Liver (tissue), 9 donors: Measurements from ENCODE around the gene YPEL2. TPM values are rescaled to one million over a fixed set of nuclear protein-coding genes. Genes with fewer than 3 reads are reported as not detected.

Experiments
- DNase-seq: peaks from one replicate; pipeline ENCODE4 v3.0.0-alpha.2; 2017; ENCODE audit warnings: low spot score
- H3K27ac ChIP-seq, 2 donors: one replicate each; pipeline ENCODE4 v1.7.0; 2013; ENCODE audit warnings: inconsistent platforms in 2 of 2, low read length in 2 of 2, control low read depth in 1 of 2, low read depth in 1 of 2, mild to moderate bottlenecking in 1 of 2
- H3K27me3 ChIP-seq, 4 donors: one replicate each; pipeline versions ENCODE4 v1.6.1 to v1.7.0; 2013; ENCODE audit warnings: low read length in 3 of 4, inconsistent platforms in 1 of 4, mild to moderate bottlenecking in 1 of 4, moderate library complexity in 1 of 4; ENCODE audit not compliant: control insufficient read depth in 4 of 4, insufficient read depth in 4 of 4
- H3K36me3 ChIP-seq, 4 donors: one replicate each; pipeline versions ENCODE4 v1.6.1 to v1.7.0; 2013; ENCODE audit warnings: low read length in 3 of 4, mild to moderate bottlenecking in 3 of 4, low read depth in 1 of 4, moderate library complexity in 1 of 4; ENCODE audit not compliant: control insufficient read depth in 4 of 4, insufficient read depth in 3 of 4
- H3K4me1 ChIP-seq, 4 donors: one replicate each; pipeline versions ENCODE4 v1.6.1 to v1.7.0; 2013; ENCODE audit warnings: low read length in 3 of 4, mild to moderate bottlenecking in 3 of 4, moderate library complexity in 1 of 4; ENCODE audit not compliant: control insufficient read depth in 4 of 4, insufficient read depth in 4 of 4
- H3K4me3 ChIP-seq, 3 donors: one replicate each; pipeline versions ENCODE4 v1.6.1 to v1.7.0; 2013; ENCODE audit warnings: low read length in 3 of 3, control low read depth in 1 of 3, low read depth in 1 of 3, mild to moderate bottlenecking in 1 of 3
- H3K9ac ChIP-seq, 2 donors: one replicate each; pipeline ENCODE4 v1.7.0; 2013; ENCODE audit warnings: low read length in 2 of 2, mild to moderate bottlenecking in 2 of 2, moderate library complexity in 2 of 2, control low read depth in 1 of 2, low read depth in 1 of 2
- H3K9me3 ChIP-seq, 4 donors: one replicate each; pipeline versions ENCODE4 v1.6.1 to v1.7.0; 2013; ENCODE audit warnings: low read length in 3 of 4; ENCODE audit not compliant: control insufficient read depth in 4 of 4
- CTCF ChIP-seq: fragments of 150-350 bp; IDR thresholded peaks from 2 replicates; pipeline ENCODE4 v1.5.1; 2017; ENCODE audit warnings: improper control_type of control experiment, low read depth, low read length; ENCODE audit not compliant: missing input control
- EGR1 ChIP-seq, 2 donors: IDR thresholded peaks; 2 replicates each; pipeline ENCODE4 v1.6.1; 2016 to 2018; ENCODE audit warnings: antibody characterized with exemption in 2 of 2, low read depth in 2 of 2
- FOXA1 ChIP-seq: IDR thresholded peaks from 2 replicates; pipeline ENCODE4 v1.6.1; 2016; ENCODE audit warnings: antibody characterized with exemption
- FOXA2 ChIP-seq: IDR thresholded peaks from 2 replicates; pipeline ENCODE4 v1.6.1; 2016; ENCODE audit warnings: antibody characterized with exemption
- GABPA ChIP-seq, 2 donors: IDR thresholded peaks in 1 of 2; conservative IDR thresholded peaks in 1 of 2; 2 replicates each; pipeline ENCODE4 v1.6.1; 2016; ENCODE audit warnings: antibody characterized with exemption in 2 of 2, mild to moderate bottlenecking in 1 of 2, moderate library complexity in 1 of 2
- HNF4A ChIP-seq, 2 donors: conservative IDR thresholded peaks; 2 replicates each; pipeline ENCODE4 v1.6.1; 2016; ENCODE audit warnings: antibody characterized with exemption in 2 of 2, mild to moderate bottlenecking in 2 of 2
- HNF4G ChIP-seq: IDR thresholded peaks from 2 replicates; pipeline ENCODE4 v1.6.1; 2016; ENCODE audit warnings: antibody characterized with exemption
- MAX ChIP-seq: IDR thresholded peaks from 2 replicates; pipeline ENCODE4 v1.6.1; 2016; ENCODE audit warnings: antibody characterized with exemption
- NR2F2 ChIP-seq: IDR thresholded peaks from 2 replicates; pipeline ENCODE4 v1.6.1; 2016; ENCODE audit warnings: antibody characterized with exemption
- RAD21 ChIP-seq, 2 donors: IDR thresholded peaks; 2 replicates each; pipeline ENCODE4 v1.6.1; 2016; ENCODE audit warnings: antibody characterized with exemption in 2 of 2, mild to moderate bottlenecking in 2 of 2
- RXRA ChIP-seq, 2 donors: IDR thresholded peaks; 2 replicates each; pipeline ENCODE4 v1.6.1; 2017 to 2018; ENCODE audit warnings: antibody characterized with exemption in 2 of 2, mild to moderate bottlenecking in 1 of 2
- SP1 ChIP-seq: IDR thresholded peaks from 2 replicates; pipeline ENCODE4 v1.6.1; 2018; ENCODE audit warnings: antibody characterized with exemption, mild to moderate bottlenecking
- TAF1 ChIP-seq: conservative IDR thresholded peaks from 2 replicates; pipeline ENCODE4 v1.6.1; 2016; ENCODE audit warnings: antibody characterized with exemption, mild to moderate bottlenecking
- YY1 ChIP-seq: IDR thresholded peaks from 2 replicates; pipeline ENCODE4 v1.6.1; 2016; ENCODE audit warnings: antibody characterized with exemption, mild to moderate bottlenecking
- WGBS: extraction: QIAGEN DNeasy Blood & Tissue Kit; methylation state at CpG from one replicate; pipeline ENCODE4 v1.1.7; 2013; 5-methylcytosine and 5-hydroxymethylcytosine counted together
- polyA plus RNA-seq, 2 donors: library from polyadenylated mRNA; stranded (reverse) in 1 of 2; unstranded in 1 of 2; fragments of 200-250 nt in 1 of 2; fragments of >200 nt in 1 of 2; fragmentation: Nextera tagmentation in 1 of 2; extraction: Ambion mirVana in 1 of 2; gene quantifications; one replicate each; pipeline versions ENCODE4 v1.2.1 to v1.2.3, GENCODE V29; 2013 to 2015
- total RNA-seq, 2 donors: library from RNA; depleted of rRNA; stranded (reverse); fragments of >200 nt; gene quantifications; one replicate each; pipeline ENCODE4 v1.2.3, GENCODE V29; 2014
- TF ChIP-seq, protein P1 (sequence below): IDR thresholded peaks from 2 replicates; pipeline ENCODE4 v1.6.1; 2016; ENCODE audit warnings: antibody characterized with exemption
- TF ChIP-seq, protein P2 (sequence below): IDR thresholded peaks from 2 replicates; pipeline ENCODE4 v1.6.1; 2016; ENCODE audit warnings: antibody characterized with exemption
- donor health status: healthy.
- donor health status: healthy.
- donor health status: healthy.
- donor health status: healthy.
- donor health status: healthy.

The YPEL2 gene
- total and polyA plus RNA-seq, 4 donors: 4.2 to 23.8 (median 11.3) TPM

- no peak for TF ChIP-seq FOXA2
- no peak for TF ChIP-seq RXRA (IDR thresholded peaks at IDR 0.05)
- TF ChIP-seq, protein P1, sequence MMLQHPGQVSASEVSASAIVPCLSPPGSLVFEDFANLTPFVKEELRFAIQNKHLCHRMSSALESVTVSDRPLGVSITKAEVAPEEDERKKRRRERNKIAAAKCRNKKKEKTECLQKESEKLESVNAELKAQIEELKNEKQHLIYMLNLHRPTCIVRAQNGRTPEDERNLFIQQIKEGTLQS: no peak
- no peak for TF ChIP-seq EGR1 (IDR thresholded peaks at IDR 0.05; ENCODE audit: low read depth in 2 of 2)
- TF ChIP-seq CTCF: no peak
- TF ChIP-seq NR2F2: no peak
- TF ChIP-seq YY1: no peak
- 64% methylated on average over 6 of the region's 6 CpGs for WGBS
- no peak overlapping the region for H3K9ac ChIP-seq
These were observed 108.3 kb downstream of the YPEL2 start for GRCh38 chr17:59439741-59440211.

DNA sequence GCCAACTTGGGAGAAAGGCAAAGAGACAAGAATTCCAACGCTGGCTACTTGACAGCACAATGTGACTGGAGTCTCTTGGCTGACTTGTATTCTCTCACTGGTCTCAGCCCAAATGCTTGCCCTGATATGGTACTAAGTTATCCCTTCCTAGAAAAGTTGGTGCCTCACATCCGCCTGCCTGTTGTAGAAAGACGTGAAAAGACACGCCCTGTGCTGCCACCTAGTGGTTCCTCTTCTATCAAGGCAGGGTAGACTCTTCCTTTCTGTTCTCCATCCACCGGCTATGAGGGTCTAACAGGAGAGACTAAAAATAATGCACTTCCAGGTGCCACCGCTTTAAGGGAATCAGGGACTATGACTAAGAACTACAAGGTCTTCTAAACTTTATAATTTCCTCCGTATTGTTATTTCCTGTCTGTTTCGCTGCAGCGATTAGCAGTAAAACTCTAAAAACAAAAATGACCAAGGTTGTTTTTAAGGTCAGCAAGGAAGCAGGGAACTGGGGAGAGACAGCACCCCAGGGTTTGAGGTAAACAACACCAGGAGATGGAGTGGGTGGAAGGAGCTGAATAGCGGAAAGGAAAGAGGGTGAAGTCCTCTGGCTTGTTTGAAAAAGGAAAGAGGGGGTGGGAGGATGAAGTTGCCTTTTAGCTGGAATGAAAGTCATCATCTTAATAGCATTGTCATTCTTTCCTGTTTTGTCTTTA lies 109.5 kb downstream of the YPEL2 start:
- Histone ChIP-seq H3K27ac (peak overlapping the region; percentile 57 to 73), H3K9ac (peak overlapping the region; percentile 1 to 38), H3K27me3 (no peaks in the 10 kb centered on the region), H3K4me3 (peak overlapping the region in 1 of 3 donors; percentile 16), H3K9me3 (no peaks in the 10 kb centered on the region), H3K36me3 (no peaks in the 10 kb centered on the region), H3K4me1 (peaks cover 0 to 19% (median 16%) of the 10 kb centered on the region in 4 donors)
- peak; percentile 87 for DNase-seq
- TF ChIP-seq MAX (peak; percentile 9), SP1 (no peak), NR2F2 (no peak), RAD21 (IDR thresholded peaks at IDR 0.05) (peak; percentile 98 to 100), TAF1 (no peak), CTCF (peak; percentile 84), GABPA (IDR thresholded peaks at IDR 0.05 in 1 of 2, conservative IDR thresholded peaks at IDR 0.05 in 1 of 2) (peak in 1 of 2 donors; percentile 8), FOXA2 (no peak), FOXA1 (no peak), EGR1 (IDR thresholded peaks at IDR 0.05; ENCODE audit: low read depth in 2 of 2) (no peak), HNF4G (no peak), HNF4A (conservative IDR thresholded peaks at IDR 0.05) (no peak), YY1 (no peak), RXRA (IDR thresholded peaks at IDR 0.05) (peak in 1 of 2 donors; percentile 18)
- TF ChIP-seq, protein P2, sequence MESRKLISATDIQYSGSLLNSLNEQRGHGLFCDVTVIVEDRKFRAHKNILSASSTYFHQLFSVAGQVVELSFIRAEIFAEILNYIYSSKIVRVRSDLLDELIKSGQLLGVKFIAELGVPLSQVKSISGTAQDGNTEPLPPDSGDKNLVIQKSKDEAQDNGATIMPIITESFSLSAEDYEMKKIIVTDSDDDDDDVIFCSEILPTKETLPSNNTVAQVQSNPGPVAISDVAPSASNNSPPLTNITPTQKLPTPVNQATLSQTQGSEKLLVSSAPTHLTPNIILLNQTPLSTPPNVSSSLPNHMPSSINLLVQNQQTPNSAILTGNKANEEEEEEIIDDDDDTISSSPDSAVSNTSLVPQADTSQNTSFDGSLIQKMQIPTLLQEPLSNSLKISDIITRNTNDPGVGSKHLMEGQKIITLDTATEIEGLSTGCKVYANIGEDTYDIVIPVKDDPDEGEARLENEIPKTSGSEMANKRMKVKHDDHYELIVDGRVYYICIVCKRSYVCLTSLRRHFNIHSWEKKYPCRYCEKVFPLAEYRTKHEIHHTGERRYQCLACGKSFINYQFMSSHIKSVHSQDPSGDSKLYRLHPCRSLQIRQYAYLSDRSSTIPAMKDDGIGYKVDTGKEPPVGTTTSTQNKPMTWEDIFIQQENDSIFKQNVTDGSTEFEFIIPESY: no peak
- TF ChIP-seq, protein P1: no peak
- 8% methylated on average over 10 of the region's 10 CpGs for WGBS

More at GRCh38 chr17:59439741-59440211, 108.3 kb downstream of the YPEL2 start:
- Histone ChIP-seq H3K27me3 (no peaks in the 10 kb centered on the region), H3K4me3 (no peak overlapping the region), H3K27ac (peak overlapping the region in 1 of 2 donors; percentile 18), H3K9me3 (no peaks in the 10 kb centered on the region), H3K4me1 (peaks cover 4 to 27% (median 21%) of the 10 kb centered on the region in 4 donors), H3K36me3 (no peaks in the 10 kb centered on the region)
- no peak for DNase-seq
